KMS-11 (cell line): ENCODE measurements around the gene PSME4.

Experiments used
- H2AFZ ChIP-seq: fragments of 200-600 bp; sonication (generic); 2 replicates; pipeline ENCODE4 v1.6.1; 2016; ENCODE audit warnings: antibody characterized with exemption, mixed run types, low read depth
- H3K27ac ChIP-seq: fragments of 200-600 bp; sonication (generic); 2 replicates; pipeline ENCODE4 v1.6.1; 2016; ENCODE audit warnings: mild to moderate bottlenecking, mixed run types
- H3K27me3 ChIP-seq: fragments of 200-600 bp; sonication (generic); 2 replicates; pipeline ENCODE4 v1.6.1; 2017; ENCODE audit warnings: mild to moderate bottlenecking, low read depth, mixed run types, moderate library complexity; ENCODE audit not compliant: insufficient read depth
- H3K36me3 ChIP-seq: fragments of 200-600 bp; sonication (generic); 2 replicates; pipeline ENCODE4 v1.6.1; 2017; ENCODE audit warnings: mild to moderate bottlenecking, mixed run types; ENCODE audit not compliant: insufficient read depth
- H3K4me1 ChIP-seq: fragments of 200-600 bp; sonication (generic); 2 replicates; pipeline ENCODE4 v1.6.1; 2016; ENCODE audit warnings: mild to moderate bottlenecking, low read depth, mixed run types; ENCODE audit not compliant: poor library complexity, severe bottlenecking
- H3K4me2 ChIP-seq: fragments of 200-600 bp; sonication (generic); 2 replicates; pipeline ENCODE4 v1.7.0; 2016; ENCODE audit warnings: mild to moderate bottlenecking, mixed run types
- H3K4me3 ChIP-seq: fragments of 200-600 bp; sonication (generic); IDR thresholded peaks from 2 replicates; pipeline ENCODE4 v1.6.1; 2017; ENCODE audit warnings: low read depth, low read length, mixed read lengths; ENCODE audit not compliant: insufficient read depth
- H3K79me2 ChIP-seq: fragments of 200-600 bp; sonication (generic); 2 replicates; pipeline ENCODE4 v1.6.1; 2016; ENCODE audit warnings: low read depth, mixed run types; ENCODE audit not compliant: insufficient read depth
- H3K9ac ChIP-seq: fragments of 200-600 bp; sonication (generic); 2 replicates; pipeline ENCODE4 v1.6.1; 2016; ENCODE audit warnings: mild to moderate bottlenecking, mixed run types
- H4K20me1 ChIP-seq: fragments of 200-600 bp; sonication (generic); 2 replicates; pipeline ENCODE4 v1.6.1; 2016; ENCODE audit warnings: mild to moderate bottlenecking, mixed run types; ENCODE audit not compliant: insufficient read depth
- TF ChIP-seq, protein P1 (sequence below): fragments of 200-600 bp; sonication (generic); conservative IDR thresholded peaks from 2 replicates; pipeline ENCODE4 v1.6.1; 2017; ENCODE audit warnings: low read depth, mild to moderate bottlenecking, antibody characterized with exemption, low read length, moderate library complexity, mixed read lengths

The PSME4 gene

DNA sequence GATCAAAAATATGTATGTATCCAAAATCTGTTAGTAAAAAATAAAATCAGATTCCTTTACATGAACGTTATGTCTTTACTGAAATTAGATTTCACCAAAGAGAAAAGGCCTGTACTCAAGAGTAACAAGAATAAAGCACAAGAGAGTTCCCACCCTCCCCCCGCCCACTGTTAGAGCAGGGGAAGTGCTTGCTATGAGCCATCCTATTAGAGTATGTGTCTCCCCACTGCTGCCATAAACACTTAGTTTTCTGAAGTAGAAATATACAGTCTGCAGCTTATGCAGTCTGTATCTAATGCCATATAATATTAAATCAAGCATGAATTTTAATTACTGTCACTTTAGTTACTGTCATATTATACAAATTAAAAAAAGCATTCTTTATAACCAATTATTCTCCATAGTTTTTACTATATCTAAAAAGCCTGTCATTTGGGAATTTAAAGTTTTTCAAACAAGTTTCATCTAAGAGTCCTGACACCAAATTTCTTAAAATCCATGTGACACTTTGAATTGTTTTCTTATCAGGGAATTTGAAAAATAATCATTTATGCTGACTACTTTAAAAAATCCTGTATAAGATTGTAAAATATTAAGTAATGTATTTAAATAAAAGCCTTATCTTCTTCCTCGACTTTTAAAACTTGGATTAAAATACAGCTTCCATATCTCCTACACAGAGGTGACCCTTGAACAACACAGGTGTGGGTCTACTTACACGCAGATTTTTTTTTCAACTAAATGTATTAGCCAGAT lies 59.2 kb downstream of the PSME4 start:
- Histone ChIP-seq H3K27me3 (no peaks in the 10 kb centered on the region), H3K27ac (no peak overlapping the region), H3K4me2 (no peak overlapping the region), H3K4me3 (no peak overlapping the region), H3K79me2 (no peaks in the 10 kb centered on the region), H3K9ac (no peak overlapping the region), H2AFZ (no peak overlapping the region), H3K4me1 (no peaks in the 10 kb centered on the region), H4K20me1 (no peaks in the 10 kb centered on the region; the same call in 1 of the 2 replicates), H3K36me3 (peaks cover 4% of the 10 kb centered on the region; the same call in 1 of the 2 replicates)
- TF ChIP-seq, protein P1, sequence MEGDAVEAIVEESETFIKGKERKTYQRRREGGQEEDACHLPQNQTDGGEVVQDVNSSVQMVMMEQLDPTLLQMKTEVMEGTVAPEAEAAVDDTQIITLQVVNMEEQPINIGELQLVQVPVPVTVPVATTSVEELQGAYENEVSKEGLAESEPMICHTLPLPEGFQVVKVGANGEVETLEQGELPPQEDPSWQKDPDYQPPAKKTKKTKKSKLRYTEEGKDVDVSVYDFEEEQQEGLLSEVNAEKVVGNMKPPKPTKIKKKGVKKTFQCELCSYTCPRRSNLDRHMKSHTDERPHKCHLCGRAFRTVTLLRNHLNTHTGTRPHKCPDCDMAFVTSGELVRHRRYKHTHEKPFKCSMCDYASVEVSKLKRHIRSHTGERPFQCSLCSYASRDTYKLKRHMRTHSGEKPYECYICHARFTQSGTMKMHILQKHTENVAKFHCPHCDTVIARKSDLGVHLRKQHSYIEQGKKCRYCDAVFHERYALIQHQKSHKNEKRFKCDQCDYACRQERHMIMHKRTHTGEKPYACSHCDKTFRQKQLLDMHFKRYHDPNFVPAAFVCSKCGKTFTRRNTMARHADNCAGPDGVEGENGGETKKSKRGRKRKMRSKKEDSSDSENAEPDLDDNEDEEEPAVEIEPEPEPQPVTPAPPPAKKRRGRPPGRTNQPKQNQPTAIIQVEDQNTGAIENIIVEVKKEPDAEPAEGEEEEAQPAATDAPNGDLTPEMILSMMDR = no peak

DNA sequence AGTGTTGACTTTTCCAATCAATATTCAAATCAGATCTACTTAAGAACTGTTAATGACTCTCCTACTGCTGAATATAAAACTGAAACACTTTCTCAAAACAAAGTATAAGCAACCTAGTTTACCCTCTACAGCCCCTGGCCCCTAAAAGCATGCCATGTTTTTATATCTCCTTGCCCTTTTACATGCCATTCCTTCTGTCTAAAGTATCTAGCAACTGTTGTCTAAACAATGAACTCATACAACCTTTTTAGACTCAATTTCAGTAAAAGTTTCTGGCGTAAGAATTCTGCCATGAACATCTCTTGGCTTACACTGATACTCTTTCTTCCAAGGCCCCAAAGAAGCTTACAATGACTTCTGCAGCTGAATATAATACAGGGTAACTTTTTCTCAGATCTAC lies 63.2 kb downstream of the PSME4 start:
- TF ChIP-seq, protein P1 = no peak
- H3K36me3 ChIP-seq = peaks cover 14% of the 10 kb centered on the region; the same call in 1 of the 2 replicates
- no peak overlapping the region for H3K9ac ChIP-seq

GRCh38 chr2:53905396-53905795 lies 65.4 kb downstream of the PSME4 start:
- Histone ChIP-seq H4K20me1 (no peaks in the 10 kb centered on the region), H3K9ac (no peak overlapping the region), H3K27ac (no peak overlapping the region), H3K27me3 (no peaks in the 10 kb centered on the region), H2AFZ (no peak overlapping the region), H3K4me1 (no peaks in the 10 kb centered on the region), H3K36me3 (peaks cover 25% of the 10 kb centered on the region; the same call in 1 of the 2 replicates), H3K4me3 (no peak overlapping the region), H3K79me2 (no peaks in the 10 kb centered on the region), H3K4me2 (no peak overlapping the region)
- TF ChIP-seq, protein P1 = no peak

More for the DNA sequence above, 63.2 kb downstream of the PSME4 start:
- H3K4me1 ChIP-seq = no peaks in the 10 kb centered on the region
- H3K27me3 ChIP-seq = no peaks in the 10 kb centered on the region
- H4K20me1 ChIP-seq = no peaks in the 10 kb centered on the region
- H3K4me3 ChIP-seq = no peak overlapping the region
- H2AFZ ChIP-seq = no peak overlapping the region
- no peaks in the 10 kb centered on the region for H3K79me2 ChIP-seq
- no peak overlapping the region for H3K4me2 ChIP-seq
- no peak overlapping the region for H3K27ac ChIP-seq

- Histone ChIP-seq H3K27ac (no peak overlapping the region), H2AFZ (no peak overlapping the region), H3K79me2 (no peaks in the 10 kb centered on the region), H4K20me1 (no peaks in the 10 kb centered on the region), H3K27me3 (no peaks in the 10 kb centered on the region), H3K36me3 (peaks cover 25% of the 10 kb centered on the region; the same call in 1 of the 2 replicates), H3K4me1 (no peaks in the 10 kb centered on the region), H3K4me2 (no peak overlapping the region), H3K4me3 (no peak overlapping the region), H3K9ac (no peak overlapping the region)
- TF ChIP-seq, protein P1 = no peak
These were observed 67.8 kb downstream of the PSME4 start for GRCh38 chr2:53903011-53903410.
